ENCODE measurements around the gene CRISPLD2. TPM values are rescaled to one million over a fixed set of nuclear protein-coding genes. Genes with fewer than 3 reads are reported as not detected.

CRISPLD2 gene
- total RNA-seq, 2 experiments from 2014 or later: 0.31 TPM; not detected in 1

GRCh38 chr16:84907575-84907974 is 87.8 kb downstream of the CRISPLD2 start:
- no peak for ATAC-seq (ENCODE audit: low read depth)
- Mint-ChIP-seq H3K27me3 (peaks cover 5% of the 10 kb centered on the region), H3K27ac (no peak overlapping the region), H3K36me3 (no peaks in the 10 kb centered on the region), H3K4me1 (no peaks in the 10 kb centered on the region), H3K9me3 (no peaks in the 10 kb centered on the region), H3K4me3 (no peak overlapping the region)
- no peak for DNase-seq
- POLR2A ChIA-PET: no interaction called here

- POLR2A ChIA-PET: no interaction called here
- DNase-seq (no peak), ATAC-seq (ENCODE audit: low read depth) (no peak)
- Mint-ChIP-seq H3K4me3 (no peak overlapping the region), H3K36me3 (no peaks in the 10 kb centered on the region), H3K9me3 (no peaks in the 10 kb centered on the region), H3K27ac (no peak overlapping the region), H3K4me1 (no peaks in the 10 kb centered on the region), H3K27me3 (peaks cover 12% of the 10 kb centered on the region)
Measured at GRCh38 chr16:84909476-84910085, 89.8 kb downstream of the CRISPLD2 start.

GRCh38 chr16:84911486-84912216 is 91.9 kb downstream of the CRISPLD2 start:
- Mint-ChIP-seq H3K4me3 (no peak overlapping the region), H3K9me3 (no peaks in the 10 kb centered on the region), H3K27ac (no peak overlapping the region), H3K36me3 (no peaks in the 10 kb centered on the region), H3K27me3 (peaks cover 19% of the 10 kb centered on the region), H3K4me1 (no peaks in the 10 kb centered on the region)
- ATAC-seq (ENCODE audit: low read depth): no peak
- no peak for DNase-seq
- POLR2A ChIA-PET: interaction anchor here (0.5 kb wide), 1 partner anchor 861 kb away, joined by 5 read pairs; no protein-coding TSS in a partner anchor

GRCh38 chr16:84913315-84913714 is 93.5 kb downstream of the CRISPLD2 start:
- no peaks in the 10 kb centered on the region for H3K4me1 Mint-ChIP-seq
- H3K4me3 Mint-ChIP-seq: no peak overlapping the region
- no peak for ATAC-seq (ENCODE audit: low read depth)
- no peaks in the 10 kb centered on the region for H3K9me3 Mint-ChIP-seq
- H3K27me3 Mint-ChIP-seq: peaks cover 24% of the 10 kb centered on the region
- H3K36me3 Mint-ChIP-seq: no peaks in the 10 kb centered on the region
- no peak for DNase-seq
- no peak overlapping the region for H3K27ac Mint-ChIP-seq
- POLR2A ChIA-PET: no interaction called here

- Mint-ChIP-seq H3K4me3 (no peak overlapping the region), H3K36me3 (no peaks in the 10 kb centered on the region)
- POLR2A ChIA-PET: no interaction called here
Measured at GRCh38 chr16:84914273-84914672, 94.5 kb downstream of the CRISPLD2 start.

GRCh38 chr16:84916178-84916577 is 96.4 kb downstream of the CRISPLD2 start:
- no peaks in the 10 kb centered on the region for H3K4me1 Mint-ChIP-seq
- H3K27ac Mint-ChIP-seq: no peak overlapping the region
- POLR2A ChIA-PET: no interaction called here
- DNase-seq: no peak
- no peaks in the 10 kb centered on the region for H3K9me3 Mint-ChIP-seq
- no peak overlapping the region for H3K4me3 Mint-ChIP-seq
- H3K27me3 Mint-ChIP-seq: peaks cover 31% of the 10 kb centered on the region
- no peak for ATAC-seq (ENCODE audit: low read depth)
- no peaks in the 10 kb centered on the region for H3K36me3 Mint-ChIP-seq

More at GRCh38 chr16:84914273-84914672, 94.5 kb downstream of the CRISPLD2 start:
- no peaks in the 10 kb centered on the region for H3K4me1 Mint-ChIP-seq
- no peaks in the 10 kb centered on the region for H3K9me3 Mint-ChIP-seq
- no peak overlapping the region for H3K27ac Mint-ChIP-seq
- ATAC-seq (ENCODE audit: low read depth) (no peak), DNase-seq (no peak)
- H3K27me3 Mint-ChIP-seq: peaks cover 31% of the 10 kb centered on the region

GRCh38 chr16:84916850-84917249 is 97.1 kb downstream of the CRISPLD2 start:
- ATAC-seq (ENCODE audit: low read depth): no peak
- no peaks in the 10 kb centered on the region for H3K4me1 Mint-ChIP-seq
- no peak overlapping the region for H3K27ac Mint-ChIP-seq
- POLR2A ChIA-PET: no interaction called here
- no peaks in the 10 kb centered on the region for H3K9me3 Mint-ChIP-seq
- H3K4me3 Mint-ChIP-seq: no peak overlapping the region
- H3K27me3 Mint-ChIP-seq: peaks cover 31% of the 10 kb centered on the region
- no peak for DNase-seq
- no peaks in the 10 kb centered on the region for H3K36me3 Mint-ChIP-seq

GRCh38 chr16:84917492-84917891 is 97.7 kb downstream of the CRISPLD2 start:
- Mint-ChIP-seq H3K27me3 (peaks cover 31% of the 10 kb centered on the region), H3K4me3 (no peak overlapping the region), H3K27ac (no peak overlapping the region), H3K36me3 (no peaks in the 10 kb centered on the region), H3K4me1 (no peaks in the 10 kb centered on the region), H3K9me3 (no peaks in the 10 kb centered on the region)
- no peak for DNase-seq
- POLR2A ChIA-PET: no interaction called here
- ATAC-seq (ENCODE audit: low read depth): no peak

GRCh38 chr16:84918006-84918909 is 98.5 kb downstream of the CRISPLD2 start:
- POLR2A ChIA-PET: no interaction called here
- H3K9me3 Mint-ChIP-seq: no peaks in the 10 kb centered on the region
- H3K36me3 Mint-ChIP-seq: no peaks in the 10 kb centered on the region
- H3K27me3 Mint-ChIP-seq: peaks cover 26% of the 10 kb centered on the region
- no peak for ATAC-seq (ENCODE audit: low read depth)
- no peak overlapping the region for H3K27ac Mint-ChIP-seq
- H3K4me1 Mint-ChIP-seq: no peaks in the 10 kb centered on the region
- DNase-seq: no peak
- H3K4me3 Mint-ChIP-seq: no peak overlapping the region

GRCh38 chr16:84919269-84919668 is 99.5 kb downstream of the CRISPLD2 start:
- POLR2A ChIA-PET: no interaction called here
- Mint-ChIP-seq H3K4me3 (no peak overlapping the region), H3K36me3 (no peaks in the 10 kb centered on the region), H3K27me3 (peaks cover 22% of the 10 kb centered on the region), H3K4me1 (no peaks in the 10 kb centered on the region), H3K9me3 (no peaks in the 10 kb centered on the region), H3K27ac (no peak overlapping the region)
- DNase-seq: no peak
- ATAC-seq (ENCODE audit: low read depth): no peak

- H3K27me3 Mint-ChIP-seq: peaks cover 22% of the 10 kb centered on the region
- POLR2A ChIA-PET: no interaction called here
- ATAC-seq (ENCODE audit: low read depth): no peak
Measured at GRCh38 chr16:84919708-84920107, 99.9 kb downstream of the CRISPLD2 start.

GRCh38 chr16:84920333-84920732 is 100.5 kb downstream of the CRISPLD2 start:
- no peak for DNase-seq
- H3K4me1 Mint-ChIP-seq: no peaks in the 10 kb centered on the region
- ATAC-seq (ENCODE audit: low read depth): no peak
- H3K27me3 Mint-ChIP-seq: peaks cover 22% of the 10 kb centered on the region
- no peaks in the 10 kb centered on the region for H3K9me3 Mint-ChIP-seq
- H3K36me3 Mint-ChIP-seq: no peaks in the 10 kb centered on the region
- H3K4me3 Mint-ChIP-seq: no peak overlapping the region
- POLR2A ChIA-PET: no interaction called here
- no peak overlapping the region for H3K27ac Mint-ChIP-seq

More at GRCh38 chr16:84919708-84920107, 99.9 kb downstream of the CRISPLD2 start:
- no peaks in the 10 kb centered on the region for H3K4me1 Mint-ChIP-seq
- H3K4me3 Mint-ChIP-seq: no peak overlapping the region
- H3K27ac Mint-ChIP-seq: no peak overlapping the region
- no peak for DNase-seq
- no peaks in the 10 kb centered on the region for H3K9me3 Mint-ChIP-seq
- H3K36me3 Mint-ChIP-seq: no peaks in the 10 kb centered on the region

- DNase-seq (no peak), ATAC-seq (ENCODE audit: low read depth) (no peak)
- H3K27me3 Mint-ChIP-seq: peaks cover 11% of the 10 kb centered on the region
- no peaks in the 10 kb centered on the region for H3K9me3 Mint-ChIP-seq
- no peak overlapping the region for H3K4me3 Mint-ChIP-seq
- POLR2A ChIA-PET: no interaction called here
- H3K27ac Mint-ChIP-seq: no peak overlapping the region
- no peaks in the 10 kb centered on the region for H3K36me3 Mint-ChIP-seq
- no peaks in the 10 kb centered on the region for H3K4me1 Mint-ChIP-seq
Measured at GRCh38 chr16:84922351-84923120, 102.8 kb downstream of the CRISPLD2 start.

Data from activated naive CD8-positive, alpha-beta T cell treated with anti-CD3 and anti-CD28 coated beads, Interleukin-2, amount 10 ng/mL, durations not matched to agents 7 days and 5 days (primary cell).